Stimulated activated CD8-positive, alpha-beta memory T cell treated with anti-CD3 and anti-CD28 coated beads, Interleukin-15, amount 100 ng/mL, for 4 hours (primary cell): ENCODE data around the gene APLF.
A peak's percentile ranks its signal among the peaks of the same experiment; 100 is the strongest.

Experiments used
- DNase-seq, 2 donors: peaks; one replicate each; pipeline ENCODE4 v3.0.0-alpha.2; 2020; ENCODE audit warnings: low read depth in 2 of 2

The APLF gene

DNA sequence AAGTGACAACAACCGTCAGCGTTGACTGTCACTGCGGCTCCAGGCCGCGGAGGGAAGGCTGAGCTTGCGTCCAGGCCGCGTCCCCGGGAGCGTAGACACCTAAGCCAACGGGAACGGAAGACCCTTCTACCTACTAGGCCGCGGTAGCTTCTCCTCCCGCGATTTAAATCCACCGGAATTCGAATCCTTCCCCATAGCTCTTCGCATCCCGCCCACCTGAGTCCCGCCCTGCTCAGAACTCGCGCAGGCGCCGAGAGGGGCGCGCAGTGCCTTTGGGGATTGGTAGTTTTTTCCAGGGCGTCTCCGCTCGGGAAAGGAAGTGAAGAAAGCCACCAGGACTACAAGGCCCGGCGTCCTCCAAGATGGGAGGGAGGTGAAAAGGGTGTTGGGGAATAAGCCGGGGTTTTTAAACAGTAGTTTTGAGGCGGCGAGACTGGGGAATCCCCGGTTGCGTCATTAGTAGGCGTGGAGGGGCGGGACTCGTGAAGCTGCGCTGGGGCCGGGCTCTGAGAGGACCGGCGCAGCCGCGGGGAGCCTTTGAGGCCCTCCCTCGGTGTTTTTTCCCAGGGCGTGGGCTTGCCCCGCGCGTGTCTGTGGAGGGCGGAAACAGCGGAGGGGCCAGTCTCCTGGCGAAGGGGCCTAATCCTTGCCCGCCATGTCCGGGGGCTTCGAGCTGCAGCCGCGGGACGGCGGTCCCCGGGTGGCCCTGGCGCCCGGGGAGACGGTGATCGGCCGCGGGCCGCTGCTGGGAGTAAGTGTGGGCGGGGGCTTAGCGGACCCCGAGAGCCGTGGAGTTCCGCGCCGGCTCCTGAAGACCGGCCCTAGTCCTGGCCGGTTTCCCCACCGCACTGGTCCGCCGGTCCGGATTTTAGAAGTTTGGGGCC is at the start of gene APLF, which contains the start of gene FBXO48:
APLF (plus strand) TSS at position 509 of the 884 bp plus-strand sequence; CDS start at position 656, 147 bp downstream.
FBXO48 (minus strand) TSS at position 218 of the 884 bp plus-strand sequence. CDS start 2,149 bp downstream, outside the sequence.
- peak; percentile 95 to 97 for DNase-seq

GRCh38 chr2:68417926-68418325 is 49.5 kb upstream of the APLF start:
- no peak for DNase-seq

DNA sequence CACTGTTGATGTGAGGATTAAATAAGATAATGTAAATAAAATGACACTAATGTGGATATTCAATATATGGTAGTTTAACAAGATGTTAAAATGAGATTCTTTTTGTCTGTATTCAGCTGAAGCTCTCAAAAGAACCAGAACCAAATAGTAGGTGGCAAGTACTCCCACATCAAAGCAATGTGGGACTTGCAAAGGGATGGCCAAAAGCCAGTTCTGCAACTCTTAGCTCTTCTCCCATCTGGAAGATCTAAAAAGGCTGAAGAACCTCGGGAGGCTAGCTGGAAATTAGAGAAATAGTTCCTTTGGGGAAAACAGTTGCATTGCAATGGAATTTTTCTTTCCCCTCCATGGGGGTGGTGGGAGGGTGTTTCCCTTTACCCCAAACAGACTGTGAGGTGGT is 49.0 kb upstream of the APLF start:
- DNase-seq: no peak

DNA sequence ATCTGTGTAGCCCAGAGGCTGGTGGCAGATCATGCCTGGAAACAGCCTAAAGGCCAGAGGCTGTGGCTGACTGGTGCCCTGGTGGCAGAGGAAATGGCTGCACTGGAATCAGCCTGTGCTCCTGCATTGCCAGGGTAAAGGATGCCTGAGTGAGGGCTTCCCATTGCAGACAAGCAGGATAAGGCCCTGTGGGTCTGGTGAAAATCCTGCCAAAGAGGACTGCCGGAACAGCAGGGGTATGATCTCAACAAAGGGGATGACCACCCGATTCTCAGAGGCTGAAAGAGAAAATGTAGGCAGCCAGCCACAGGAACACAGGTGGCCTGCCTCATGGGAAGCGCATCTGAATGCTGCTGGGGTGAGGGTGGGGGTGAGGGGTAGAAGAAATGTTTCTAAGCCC is 48.5 kb upstream of the APLF start:
- no peak for DNase-seq

DNA sequence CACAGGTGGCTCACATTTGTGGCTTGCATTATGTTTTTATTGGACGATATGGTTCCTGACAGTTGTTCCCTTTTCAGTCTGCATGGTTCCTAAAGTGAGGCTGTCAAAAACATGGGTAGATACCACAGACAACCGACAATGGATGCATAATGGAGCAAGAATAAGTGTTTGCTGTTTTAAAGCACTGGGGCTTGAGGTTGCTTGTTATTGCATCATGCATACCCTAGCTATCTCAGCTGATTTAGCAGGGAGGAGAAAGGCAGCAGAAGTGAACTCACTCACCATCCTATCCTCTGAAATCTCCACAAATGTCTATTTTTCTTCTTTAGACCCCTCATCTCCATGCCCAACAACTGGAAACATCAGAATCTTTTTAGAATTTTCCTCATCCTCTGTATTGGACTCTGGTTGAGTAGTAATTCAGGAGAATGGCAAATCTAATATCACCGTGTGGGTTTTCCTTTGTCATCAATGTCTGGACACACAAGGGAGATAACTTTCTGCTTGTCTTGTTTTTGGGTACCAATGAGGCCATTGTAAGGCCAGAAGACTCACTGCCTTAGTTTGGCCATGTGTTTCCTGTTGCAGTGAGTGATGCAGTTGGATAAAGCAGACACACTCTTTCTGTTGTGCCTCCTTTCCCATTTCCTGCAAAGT is 47.0 kb upstream of the APLF start:
- no peak for DNase-seq

DNA sequence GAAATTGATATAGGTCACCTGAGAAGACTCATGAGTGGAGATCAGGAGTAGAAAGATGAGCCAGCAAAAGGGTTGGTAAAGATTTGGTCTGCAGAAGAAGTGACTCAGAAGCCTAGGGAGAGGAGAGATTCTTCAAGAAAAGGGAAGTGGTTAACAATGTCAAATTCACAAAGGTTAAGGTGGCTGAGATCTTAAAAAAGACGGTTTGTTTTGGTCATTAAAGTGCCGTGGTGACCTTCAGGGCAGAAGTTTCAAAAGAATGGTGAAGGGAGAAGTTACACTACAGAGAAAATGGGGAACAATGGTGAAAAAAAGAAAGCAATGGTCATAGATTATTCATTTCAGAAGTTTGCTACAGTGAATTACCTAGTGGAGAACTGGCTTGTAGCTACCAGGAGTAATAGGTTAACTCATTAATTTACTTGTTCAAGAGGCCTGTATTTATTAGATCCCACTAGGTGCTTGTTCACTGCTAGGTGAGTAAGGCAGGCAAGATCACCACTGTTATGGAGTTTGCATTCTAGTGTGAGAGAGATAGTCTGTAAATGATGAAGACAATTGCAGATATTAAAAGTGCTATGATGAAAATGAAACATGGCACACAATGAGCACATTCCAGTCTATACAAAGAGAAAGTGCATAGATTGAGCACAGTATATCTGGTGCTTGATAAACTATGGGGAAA is 43.3 kb upstream of the APLF start:
- DNase-seq: no peak

DNA sequence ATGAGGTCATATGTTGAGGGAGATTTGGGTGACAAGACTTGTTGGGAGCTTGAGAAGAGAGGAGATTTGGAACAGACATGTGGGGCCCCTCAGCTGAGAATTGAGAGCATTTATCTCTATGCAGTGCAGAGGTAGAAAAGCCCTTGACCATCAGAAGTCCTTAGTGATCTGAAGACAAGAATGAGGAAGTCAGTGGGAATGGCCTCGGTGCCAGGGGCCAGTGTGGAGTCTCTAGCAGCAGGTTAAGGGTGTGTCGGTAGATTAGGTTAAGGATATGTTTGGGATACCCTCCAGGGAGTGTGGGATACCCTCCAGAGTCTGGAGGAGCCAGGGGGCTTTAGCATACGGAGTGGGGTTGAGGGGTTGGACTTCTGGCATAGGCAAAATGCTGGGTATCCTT is 41.9 kb upstream of the APLF start:
- DNase-seq: no peak

DNA sequence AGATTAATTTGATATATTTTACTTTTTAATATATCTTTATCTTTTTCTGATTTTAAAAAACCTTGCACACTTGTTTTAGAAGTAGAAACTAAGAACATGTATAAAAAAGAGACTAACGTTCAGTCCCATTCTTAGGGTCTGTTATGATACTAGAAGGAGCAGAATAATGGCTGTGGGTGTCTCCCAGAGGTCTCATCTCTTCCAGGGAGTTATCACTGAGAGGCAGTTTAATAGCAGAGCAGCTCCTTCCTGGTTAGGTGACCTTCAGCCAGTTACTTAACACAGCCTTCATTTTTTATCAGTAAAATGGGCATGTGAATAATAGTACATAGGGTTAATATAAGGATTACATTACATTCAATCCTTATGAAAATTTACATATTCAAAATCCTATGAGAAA is 40.9 kb upstream of the APLF start:
- no peak for DNase-seq

DNA sequence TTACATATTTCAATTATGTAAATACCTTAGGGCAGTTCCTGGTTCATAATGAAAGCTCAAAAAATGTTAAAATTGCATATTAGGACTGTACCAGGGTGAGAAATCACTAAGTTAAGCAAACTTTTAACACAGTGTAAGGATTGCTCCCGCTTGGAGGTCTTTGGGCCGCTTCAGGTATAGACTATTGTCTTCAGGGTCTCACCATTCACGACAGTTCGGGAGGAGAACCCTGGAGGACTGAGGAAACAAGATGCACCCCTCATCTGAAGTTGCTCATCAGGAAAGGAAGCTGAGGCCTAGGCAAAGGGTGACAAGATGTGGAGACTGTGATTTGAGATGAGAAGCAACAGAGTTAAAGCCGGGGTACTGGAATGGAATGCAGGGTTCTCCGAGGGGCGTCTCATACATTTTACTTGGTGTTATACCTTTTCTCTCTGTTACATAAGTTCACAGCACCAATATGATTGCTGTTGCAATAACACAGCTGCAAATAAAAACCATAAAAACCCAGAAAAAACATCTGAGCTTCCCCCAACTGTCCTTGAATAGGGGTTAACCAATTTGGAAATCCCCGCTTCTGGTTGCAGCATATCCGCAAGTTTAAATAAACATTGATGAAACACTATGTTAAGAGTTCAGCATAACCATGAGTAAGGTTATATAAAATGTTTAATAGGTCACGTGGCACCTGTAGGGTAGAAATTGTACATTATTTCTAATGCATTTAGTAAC is 40.4 kb upstream of the APLF start:
- DNase-seq: no peak

GRCh38 chr2:68428126-68428525 is 39.3 kb upstream of the APLF start:
- DNase-seq: no peak

DNA sequence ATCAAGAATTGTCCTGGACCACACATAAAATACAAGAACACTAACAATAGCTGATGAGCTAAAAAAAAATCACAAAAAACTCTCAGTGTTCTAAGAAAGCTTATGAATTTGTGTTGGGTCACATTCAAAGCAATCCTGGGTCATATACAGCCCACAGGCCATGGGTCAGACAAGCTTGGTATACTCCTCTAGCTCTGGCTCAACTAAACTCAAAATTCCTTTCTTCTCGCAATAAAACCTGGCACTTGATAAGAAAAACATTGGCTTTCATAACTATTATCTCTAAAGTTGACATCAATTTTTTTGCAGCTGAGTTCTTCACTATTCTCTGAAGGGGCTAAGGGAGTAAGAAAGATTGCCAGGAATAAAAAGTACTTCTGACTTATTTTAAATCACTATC is 38.6 kb upstream of the APLF start:
- DNase-seq: no peak

- no peak for DNase-seq
These were observed 38.0 kb upstream of the APLF start for GRCh38 chr2:68429311-68429826.

GRCh38 chr2:68431316-68431972 is 35.9 kb upstream of the APLF start:
- no peak for DNase-seq

GRCh38 chr2:68432696-68433658 is 34.4 kb upstream of the APLF start:
- DNase-seq: no peak

DNA sequence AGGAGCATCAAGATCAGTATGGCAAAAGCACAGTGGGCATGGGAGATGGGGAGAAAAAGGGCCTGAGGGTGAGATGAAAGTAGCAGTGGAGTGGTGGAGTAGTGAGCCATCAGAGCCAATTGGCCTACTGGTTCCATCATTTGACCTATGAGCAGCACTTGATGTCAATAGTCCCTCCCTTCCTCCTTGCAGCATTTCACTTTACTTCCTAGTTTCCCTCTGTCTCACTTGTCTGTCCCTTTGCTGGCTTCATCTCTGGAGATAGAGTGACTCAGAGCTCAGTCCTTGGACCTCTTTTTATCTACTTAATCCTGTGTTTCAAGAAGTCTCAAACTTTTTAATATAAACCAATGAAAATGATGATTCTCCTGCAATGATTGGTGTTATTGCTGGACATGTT is 32.4 kb upstream of the APLF start:
- DNase-seq: no peak

DNA sequence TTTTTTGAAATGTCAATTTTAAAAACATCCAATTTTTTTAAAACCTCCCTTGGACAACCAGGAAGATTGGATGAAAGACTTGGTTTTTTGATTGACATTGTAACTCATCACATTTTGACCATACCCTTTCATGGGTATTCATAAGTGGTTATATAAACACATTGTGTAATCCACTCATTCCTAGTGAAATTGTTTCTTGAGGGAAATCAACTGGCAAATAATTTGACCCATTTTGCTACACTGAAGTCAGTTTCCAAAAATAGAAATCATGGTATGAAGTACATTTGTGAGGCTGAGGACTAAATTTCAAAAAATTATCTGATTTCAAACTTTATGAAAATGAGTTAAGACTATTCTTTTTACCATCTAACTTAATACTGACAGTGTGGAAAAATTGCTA is 31.8 kb upstream of the APLF start:
- DNase-seq: no peak

DNA sequence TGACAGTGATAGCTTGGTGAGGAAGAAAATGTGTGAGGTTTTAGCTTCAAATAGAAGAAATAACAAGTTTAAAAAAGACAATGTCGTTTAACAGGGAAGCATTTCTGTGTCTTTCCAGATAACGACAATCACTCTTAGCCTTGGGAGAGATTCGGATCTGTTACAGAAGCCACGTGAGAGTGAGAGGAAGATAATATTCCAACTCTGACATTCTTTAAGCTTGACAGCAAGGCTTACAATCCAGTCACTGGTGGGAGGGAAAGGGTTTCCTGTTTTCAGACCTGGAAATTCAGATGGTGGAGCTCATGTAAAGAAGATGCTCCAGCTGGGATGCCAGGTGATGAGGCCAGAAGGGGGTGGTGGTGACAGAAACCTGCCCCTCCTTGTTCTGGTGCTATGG is 31.1 kb upstream of the APLF start:
- no peak for DNase-seq

DNA sequence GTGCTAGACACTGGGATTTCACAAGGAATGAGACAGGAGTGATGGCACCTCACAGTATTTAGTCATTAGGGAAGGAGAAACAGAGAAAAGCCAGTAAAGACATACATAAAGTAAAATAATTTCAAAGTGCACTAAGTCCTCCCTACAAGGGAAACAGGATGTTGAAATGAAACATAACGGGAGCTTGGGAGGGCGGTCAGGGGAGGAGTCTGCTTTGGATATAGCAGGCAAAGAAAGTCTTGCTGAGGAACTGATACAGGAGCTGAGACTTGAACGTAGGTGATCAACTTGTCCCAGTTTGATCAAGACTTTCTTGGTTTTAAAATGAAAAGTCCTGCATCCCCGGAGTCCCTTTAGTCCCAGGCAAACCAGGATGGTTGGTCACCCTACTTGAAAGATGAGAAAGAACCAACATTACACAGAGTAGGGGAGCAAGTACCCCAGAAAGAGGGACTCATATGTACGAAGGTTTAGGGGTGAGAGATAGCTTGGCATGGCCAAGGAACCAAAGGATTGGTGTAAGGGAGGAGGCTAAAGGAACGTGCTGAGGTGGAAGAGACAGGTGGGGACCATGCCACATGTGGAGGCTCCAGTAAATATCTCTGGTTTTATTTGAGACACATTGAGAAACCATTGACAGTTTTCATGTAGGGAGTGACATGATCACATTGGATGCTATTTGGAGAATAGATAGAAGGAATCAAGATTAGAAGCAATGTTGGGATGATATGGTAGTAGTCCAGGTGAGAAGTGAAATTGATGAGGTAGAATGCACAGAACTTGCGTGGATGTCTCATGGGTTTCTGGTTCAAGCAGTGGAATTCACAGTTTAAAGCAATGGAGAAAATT is 28.7 kb upstream of the APLF start:
- DNase-seq: no peak
